ENCODE data around the gene AVL9.
"Not testable (repeated sequence)": the region's sequence is repeated elsewhere in the genome, so short reads cannot be mapped to it uniquely, and the experiment has no call there.

The AVL9 gene

GRCh38 chr7:32496052-32496813, 944 bp downstream of the AVL9 start:
- DNase-seq (ENCODE audit: low read depth): no peak

- DNase-seq (ENCODE audit: low read depth): not testable (repeated sequence)
Observed at GRCh38 chr7:32499755-32500154, 4.5 kb downstream of the AVL9 start.

GRCh38 chr7:32500216-32500615, 4.9 kb downstream of the AVL9 start:
- not testable (repeated sequence) for DNase-seq (ENCODE audit: low read depth)

- DNase-seq (ENCODE audit: low read depth): peak; percentile 22
Observed at GRCh38 chr7:32500922-32501341, 5.6 kb downstream of the AVL9 start.

- peak; percentile 13 for DNase-seq (ENCODE audit: low read depth)
Observed at GRCh38 chr7:32501522-32501921, 6.2 kb downstream of the AVL9 start.

DNA sequence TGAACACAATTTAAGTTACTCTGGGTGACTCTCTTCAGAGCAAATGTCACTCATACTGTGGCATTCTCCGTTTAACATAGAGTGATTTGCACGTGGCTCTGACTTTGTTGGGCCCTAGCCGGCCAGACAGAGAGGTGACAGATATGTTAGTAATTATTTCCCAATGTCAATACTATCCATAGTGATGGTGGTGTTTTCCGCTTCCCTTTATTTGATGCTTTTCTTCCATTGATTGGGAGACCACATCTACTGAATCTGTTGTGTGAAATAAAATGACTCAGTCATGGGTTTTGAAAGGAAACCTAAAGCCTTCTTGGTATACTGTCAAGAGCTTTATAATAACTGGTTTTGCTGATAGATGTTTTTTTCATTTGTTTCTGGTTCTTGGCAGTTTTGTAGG, 7.4 kb downstream of the AVL9 start:
- no peak for DNase-seq (ENCODE audit: low read depth)

- peak; percentile 89 for DNase-seq (ENCODE audit: low read depth)
Observed at GRCh38 chr7:32506266-32507054, 11.2 kb downstream of the AVL9 start.

DNA sequence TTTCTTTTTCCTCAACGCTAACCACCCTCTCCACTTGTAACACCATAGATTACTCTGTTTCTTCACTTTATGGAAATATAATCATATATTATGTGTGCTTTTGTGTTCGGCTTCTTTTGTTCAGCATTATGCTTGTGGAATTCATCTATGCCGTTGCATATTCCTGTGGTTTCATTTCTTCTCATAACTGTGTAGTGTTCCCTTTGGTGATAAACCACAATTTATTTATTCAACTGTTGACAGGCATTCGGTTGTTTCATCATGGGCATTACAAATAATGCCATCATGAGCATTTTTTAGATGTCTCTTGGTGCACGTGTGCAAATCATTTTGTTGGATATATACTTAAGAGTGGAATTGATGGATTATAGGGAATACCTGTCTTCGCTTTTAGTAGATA, 12.1 kb downstream of the AVL9 start:
- no peak for DNase-seq (ENCODE audit: low read depth)

DNA sequence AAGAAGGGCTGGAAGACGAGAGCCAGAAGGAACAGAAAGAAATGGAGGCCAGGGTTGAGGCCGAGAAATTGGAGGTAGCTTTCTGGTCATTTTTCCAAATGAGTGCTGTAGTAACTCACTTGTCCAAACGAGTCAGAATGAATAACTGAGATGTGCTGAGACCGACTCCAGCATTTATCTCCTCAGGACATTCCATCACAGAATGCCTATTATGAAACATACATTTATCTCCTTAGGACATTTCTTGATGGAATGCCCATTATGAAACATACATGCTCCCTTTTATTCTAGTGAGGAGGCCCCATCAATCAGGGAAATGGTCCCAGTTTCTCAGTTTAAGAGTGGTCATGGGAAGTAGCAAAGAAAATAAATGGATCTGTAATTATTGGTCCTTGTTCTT, 16.5 kb downstream of the AVL9 start:
- DNase-seq (ENCODE audit: low read depth): no peak

GRCh38 chr7:32513210-32513609, 17.9 kb downstream of the AVL9 start:
- no peak for DNase-seq (ENCODE audit: low read depth)

DNA sequence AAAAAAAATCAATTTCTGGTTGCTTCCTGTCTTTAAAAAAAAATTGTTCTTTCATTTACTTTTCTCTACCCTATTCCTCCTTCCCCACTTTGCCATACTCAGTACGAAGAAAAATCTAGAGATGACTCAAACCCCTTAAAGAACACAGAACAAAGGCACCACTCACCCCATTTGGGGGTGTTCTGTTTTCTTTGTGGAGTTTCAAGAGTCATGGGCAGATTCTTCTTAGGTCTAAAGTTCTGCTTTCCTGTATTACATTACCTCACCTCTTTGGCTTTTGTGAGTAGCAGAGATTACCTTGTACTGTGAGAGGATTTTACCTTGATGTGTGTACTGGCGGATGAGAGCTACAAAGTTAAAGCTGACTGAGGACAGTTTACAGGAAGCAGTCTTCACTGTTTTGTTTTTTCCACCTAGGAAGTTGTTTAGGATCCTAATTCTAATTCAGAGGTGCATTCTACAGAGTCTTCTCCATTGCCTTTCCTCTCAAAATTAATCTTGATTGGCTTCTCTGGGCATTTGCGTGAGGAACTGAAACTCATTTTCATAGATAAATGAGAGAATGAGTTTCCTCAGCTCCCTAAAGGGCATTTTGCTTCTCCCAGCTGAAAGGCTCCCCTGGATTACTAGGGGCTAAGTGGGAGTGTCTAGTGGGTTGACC, 20.7 kb downstream of the AVL9 start:
- no peak for DNase-seq (ENCODE audit: low read depth)

DNA sequence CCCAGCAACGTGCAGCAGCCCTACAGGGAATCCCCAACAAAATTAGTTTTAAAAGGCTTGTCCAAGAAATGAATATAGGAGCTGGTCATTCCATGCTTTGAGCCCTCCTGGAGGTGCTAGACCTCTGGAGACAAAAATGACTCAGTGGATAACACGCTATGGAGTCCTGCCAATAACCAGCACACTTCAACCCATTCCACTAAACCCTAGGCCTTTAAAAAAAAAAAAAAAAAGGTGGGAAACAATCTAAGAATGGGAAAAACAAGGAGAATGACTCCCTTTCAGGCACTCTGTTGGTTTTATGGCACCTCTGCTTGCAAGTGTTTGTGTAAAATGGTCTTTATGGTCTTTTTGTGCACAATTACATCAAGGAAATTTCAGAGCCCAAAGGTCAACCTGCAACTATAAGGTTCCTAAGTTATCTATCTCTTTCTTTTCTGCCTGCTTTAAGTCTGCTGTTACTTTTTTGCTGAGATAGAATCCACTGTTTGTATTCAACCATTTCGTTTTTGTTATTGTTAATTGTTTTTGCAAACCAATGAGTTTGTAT, 21.3 kb downstream of the AVL9 start:
- no peak for DNase-seq (ENCODE audit: low read depth)

GRCh38 chr7:32518534-32519140, 23.3 kb downstream of the AVL9 start:
- peak; percentile 42 for DNase-seq (ENCODE audit: low read depth)

DNA sequence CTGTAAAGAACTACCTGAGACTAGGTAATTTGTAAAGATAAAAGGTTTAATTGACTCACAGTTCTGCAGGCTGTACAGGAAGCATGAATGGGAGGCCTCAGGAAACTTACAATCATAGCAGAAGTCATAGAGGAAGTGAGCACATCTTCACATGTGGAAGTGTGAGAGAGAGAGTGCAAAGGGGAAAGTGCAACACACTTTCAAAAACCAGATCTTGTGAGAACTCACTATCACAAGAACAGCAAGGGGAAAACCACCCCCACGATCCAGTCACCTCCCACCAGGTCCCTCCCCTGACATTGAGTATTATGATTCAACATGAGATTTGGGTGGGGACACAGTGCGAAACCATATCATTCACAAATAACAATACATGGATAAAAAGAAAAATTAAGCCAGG, 24.5 kb downstream of the AVL9 start:
- DNase-seq (ENCODE audit: low read depth): no peak

- no peak for DNase-seq (ENCODE audit: low read depth)
Observed at GRCh38 chr7:32522746-32523530, 27.6 kb downstream of the AVL9 start.

- no peak for DNase-seq (ENCODE audit: low read depth)
Observed at GRCh38 chr7:32524631-32525030, 29.3 kb downstream of the AVL9 start.

GRCh38 chr7:32525839-32526238, 30.6 kb downstream of the AVL9 start:
- no peak for DNase-seq (ENCODE audit: low read depth)

DNA sequence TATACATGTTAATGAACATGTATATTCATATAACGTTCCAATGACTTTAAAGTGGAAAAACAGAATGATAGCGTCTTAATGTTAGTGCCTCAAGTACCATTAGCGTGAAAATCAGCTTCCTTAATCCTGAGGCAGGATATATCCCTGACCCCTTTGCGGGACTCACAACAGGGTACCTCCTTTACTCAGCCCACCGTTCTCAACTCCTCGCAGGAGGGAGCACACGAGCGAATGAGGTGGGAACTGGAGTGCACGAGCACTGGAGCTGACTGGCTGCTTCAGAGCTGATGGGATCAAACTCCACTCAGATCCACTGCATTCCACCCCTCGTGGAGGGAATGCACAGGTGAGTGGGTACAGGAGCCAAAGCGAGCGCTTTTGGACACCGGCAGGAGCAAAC, 36.1 kb downstream of the AVL9 start:
- DNase-seq (ENCODE audit: low read depth): no peak

GRCh38 chr7:32532086-32532485, 36.8 kb downstream of the AVL9 start:
- no peak for DNase-seq (ENCODE audit: low read depth)

GRCh38 chr7:32532716-32533115, 37.4 kb downstream of the AVL9 start:
- DNase-seq (ENCODE audit: low read depth): no peak

DNA sequence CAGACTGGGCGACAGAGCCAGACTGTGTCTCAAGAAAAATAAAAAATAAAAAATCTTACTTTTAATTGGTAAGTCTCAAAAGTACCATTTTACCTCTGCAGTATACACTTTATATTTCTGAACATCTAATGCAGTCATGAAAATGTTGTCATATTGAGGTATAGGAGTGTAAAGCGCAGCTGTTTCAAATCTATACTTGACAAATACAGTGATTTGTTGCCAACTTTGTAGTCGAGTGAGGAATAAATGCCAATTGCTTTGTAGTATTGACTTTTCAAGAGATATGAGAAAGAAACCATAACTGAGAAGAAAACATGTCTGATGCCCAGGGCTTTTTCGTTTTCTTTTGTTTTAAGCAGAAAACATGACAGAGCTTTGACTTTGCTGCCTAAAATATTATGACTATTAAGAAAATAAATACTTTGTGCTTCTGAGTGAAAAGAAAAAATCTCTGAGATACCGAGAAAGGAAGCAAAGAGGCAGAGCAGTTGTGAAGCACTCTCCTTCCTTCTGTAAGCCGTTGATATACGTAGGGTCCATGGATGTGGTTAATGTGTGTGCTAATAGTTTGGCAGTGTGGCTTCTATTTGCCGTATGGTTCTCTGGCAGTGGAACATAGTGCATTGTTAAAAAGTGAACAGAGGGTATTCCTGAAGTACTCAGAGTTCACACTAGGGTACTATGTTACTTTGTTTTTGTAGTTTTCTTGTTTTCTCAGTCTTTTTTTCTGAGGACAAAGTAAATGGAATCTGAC, 38.2 kb downstream of the AVL9 start:
- DNase-seq (ENCODE audit: low read depth): peak; percentile 18

Data from fibroblast of the conjunctiva (primary cell).